Sigmoid colon (tissue), 7 donors: Measurements from ENCODE around the gene GRID1. TPM values are rescaled to one million over a fixed set of nuclear protein-coding genes. Genes with fewer than 3 reads are reported as not detected.

Experiments
- DNase-seq: peaks from one replicate; pipeline ENCODE4 v3.0.0-alpha.2; 2019
- H3K27ac ChIP-seq, 4 donors: fragments of 200-600 bp; sonication (generic); one replicate each; pipeline ENCODE4 v1.5.1; 2016 to 2019; ENCODE audit warnings: mild to moderate bottlenecking in 1 of 4
- H3K27me3 ChIP-seq, 3 donors: fragments of 200-600 bp; sonication (generic); one replicate each; pipeline ENCODE4 v1.5.1; 2019; ENCODE audit warnings: mild to moderate bottlenecking in 1 of 3
- H3K36me3 ChIP-seq, 4 donors: fragments of 200-600 bp; sonication (generic); one replicate each; pipeline ENCODE4 v1.5.1; 2016 to 2019
- H3K4me1 ChIP-seq, 4 donors: fragments of 200-600 bp; sonication (generic); one replicate each; pipeline ENCODE4 v1.5.1; 2017 to 2019
- H3K4me3 ChIP-seq, 4 donors: fragments of 200-600 bp; sonication (generic); one replicate each; pipeline ENCODE4 v1.5.1; 2017 to 2019; ENCODE audit warnings: mild to moderate bottlenecking in 2 of 4, moderate library complexity in 1 of 4
- H3K9me3 ChIP-seq, 4 donors: fragments of 200-600 bp in 3 of 4; sonication (generic) in 3 of 4; one replicate each; pipeline versions ENCODE4 v1.5.1 to v1.6.1; 2013 to 2019
- CTCF ChIP-seq, 4 experiments: fragments of 450-650 bp in 3 of 4; fragments of 200-600 bp in 1 of 4; IDR thresholded peaks; one replicate each; pipeline ENCODE4 v1.5.1; 2016 to 2019; ENCODE audit warnings: antibody characterized with exemption in 4 of 4, mild to moderate bottlenecking in 3 of 4, moderate library complexity in 2 of 4
- EP300 ChIP-seq, 4 donors: sonication (generic); formaldehyde crosslinking; IDR thresholded peaks; one replicate each; pipeline ENCODE4 v1.6.1; 2017; ENCODE audit warnings: antibody characterized with exemption in 4 of 4
- POLR2A ChIP-seq, 2 donors: fragments of 450-650 bp; IDR thresholded peaks; one replicate each; pipeline ENCODE4 v1.6.1; 2016; ENCODE audit warnings: antibody characterized with exemption in 2 of 2, mild to moderate bottlenecking in 2 of 2, moderate library complexity in 2 of 2
- POLR2AphosphoS5 ChIP-seq, 4 donors: sonication (generic); formaldehyde crosslinking; IDR thresholded peaks; one replicate each; pipeline ENCODE4 v1.6.1; 2017; ENCODE audit warnings: antibody characterized with exemption in 4 of 4
- WGBS, 2 donors: extraction: QIAGEN DNeasy Blood & Tissue Kit; methylation state at CpG; one replicate each; pipeline ENCODE4 v1.1.7; 2013; 5-methylcytosine and 5-hydroxymethylcytosine counted together
- intact Hi-C: fragments of 100-400 bp; cut with DNase I; formaldehyde crosslinking; loops from one replicate; pipeline ENCODE4 v1.15.1; 2023
- polyA plus RNA-seq, 3 donors: library from polyadenylated mRNA; stranded (reverse); fragments of 200-250 nt; gene quantifications; one replicate each; pipeline ENCODE4 v1.2.3, GENCODE V29; 2013
- total RNA-seq, 4 donors: library from RNA; depleted of rRNA; stranded (reverse); fragments of >200 nt; gene quantifications; one replicate each; pipeline ENCODE4 v1.1.0, GENCODE V29; 2016
- donor health status: healthy with polysubstance abuse.
- donor health status: Bipolar disorder and iron deficiency.
- donor health status: healthy.

The GRID1 gene
- total and polyA plus RNA-seq, 7 donors = 0.66 to 4.7 (median 1.1) TPM; not detected in 2

GRCh38 chr10:86160890-86161585, 205.6 kb downstream of the GRID1 start:
- Histone ChIP-seq H3K36me3 (no peaks in the 10 kb centered on the region), H3K27me3 (no peaks in the 10 kb centered on the region), H3K4me1 (no peaks in the 10 kb centered on the region), H3K9me3 (no peaks in the 10 kb centered on the region), H3K27ac (no peak overlapping the region), H3K4me3 (no peak overlapping the region)
- 90 to 91% methylated on average over 8 of the region's 8 CpGs for WGBS, 2 donors
- intact Hi-C loops = no loop called here
- TF ChIP-seq EP300 (IDR thresholded peaks at IDR 0.05) (no peak), POLR2AphosphoS5 (IDR thresholded peaks at IDR 0.05) (no peak), CTCF (IDR thresholded peaks at IDR 0.05) (no peak), POLR2A (IDR thresholded peaks at IDR 0.05) (no peak)
- DNase-seq = peak; percentile 38

- 67 to 81% methylated on average over 3 of the region's 3 CpGs for WGBS, 2 donors
- no peaks in the 10 kb centered on the region for H3K27me3 ChIP-seq
- no peak for DNase-seq
- no peaks in the 10 kb centered on the region for H3K4me1 ChIP-seq
- TF ChIP-seq POLR2A (IDR thresholded peaks at IDR 0.05) (no peak), CTCF (IDR thresholded peaks at IDR 0.05) (no peak), EP300 (IDR thresholded peaks at IDR 0.05) (no peak), POLR2AphosphoS5 (IDR thresholded peaks at IDR 0.05) (no peak)
- intact Hi-C loops = no loop called here
- H3K27ac ChIP-seq = no peak overlapping the region
- H3K4me3 ChIP-seq = no peak overlapping the region
- H3K9me3 ChIP-seq = no peaks in the 10 kb centered on the region
- no peaks in the 10 kb centered on the region for H3K36me3 ChIP-seq
Observed at GRCh38 chr10:86159797-86160196, 206.8 kb downstream of the GRID1 start.

- DNase-seq = no peak
- Histone ChIP-seq H3K4me3 (no peak overlapping the region), H3K27ac (no peak overlapping the region), H3K9me3 (no peaks in the 10 kb centered on the region), H3K27me3 (no peaks in the 10 kb centered on the region), H3K36me3 (no peaks in the 10 kb centered on the region), H3K4me1 (no peaks in the 10 kb centered on the region)
- no peak for TF ChIP-seq EP300 (IDR thresholded peaks at IDR 0.05)
- TF ChIP-seq POLR2AphosphoS5 (IDR thresholded peaks at IDR 0.05) = no peak
- TF ChIP-seq CTCF (IDR thresholded peaks at IDR 0.05) = no peak
- no peak for TF ChIP-seq POLR2A (IDR thresholded peaks at IDR 0.05)
- 46% methylated on average over 7 of the region's 7 CpGs for WGBS, 2 donors
- intact Hi-C loops = no loop called here
Observed at GRCh38 chr10:86155054-86155921, 211.3 kb downstream of the GRID1 start.

GRCh38 chr10:86153751-86154150, 212.8 kb downstream of the GRID1 start:
- 84 to 91% methylated on average over 9 of the region's 9 CpGs for WGBS, 2 donors
- Histone ChIP-seq H3K27ac (no peak overlapping the region), H3K9me3 (no peaks in the 10 kb centered on the region), H3K27me3 (no peaks in the 10 kb centered on the region), H3K36me3 (no peaks in the 10 kb centered on the region), H3K4me3 (no peak overlapping the region), H3K4me1 (no peaks in the 10 kb centered on the region)
- intact Hi-C loops = no loop called here
- DNase-seq = no peak
- TF ChIP-seq POLR2AphosphoS5 (IDR thresholded peaks at IDR 0.05) = no peak
- no peak for TF ChIP-seq CTCF (IDR thresholded peaks at IDR 0.05)
